ENCODE results near the gene KCNJ2.

Gene KCNJ2

DNA sequence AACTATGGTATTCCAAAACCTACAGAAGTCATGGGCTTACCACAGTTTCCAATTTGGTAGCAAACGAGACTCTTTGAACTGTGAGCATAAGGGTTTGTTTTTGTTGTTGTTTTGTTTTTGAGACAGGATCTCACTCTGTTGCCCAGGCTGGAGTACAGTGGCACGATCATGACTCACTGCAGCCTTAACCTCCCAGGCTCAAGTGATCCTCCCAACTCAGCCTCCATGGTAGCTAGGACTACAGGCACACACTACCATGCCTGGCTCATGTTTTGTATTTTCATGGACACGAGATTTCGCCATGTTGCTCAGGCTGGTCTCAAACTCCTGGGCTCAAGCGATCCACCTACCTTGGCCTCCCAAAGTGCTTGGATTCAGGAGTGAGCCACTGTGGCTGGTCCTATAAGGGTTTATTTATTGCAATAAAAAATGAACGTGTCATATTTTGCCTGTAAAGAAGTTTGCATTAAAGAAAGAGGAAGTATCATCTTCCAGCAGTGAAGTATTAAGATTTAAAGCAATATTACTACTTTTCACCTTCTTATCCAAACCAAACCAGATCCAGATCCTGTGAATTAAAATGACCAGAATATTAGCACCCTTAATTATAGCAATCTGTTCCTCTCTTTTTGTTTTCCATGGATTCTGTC is 37.2 kb downstream of the KCNJ2 start:
- no peak for DNase-seq

- no peak for DNase-seq
Observed at GRCh38 chr17:70207184-70207583, 37.9 kb downstream of the KCNJ2 start.

DNA sequence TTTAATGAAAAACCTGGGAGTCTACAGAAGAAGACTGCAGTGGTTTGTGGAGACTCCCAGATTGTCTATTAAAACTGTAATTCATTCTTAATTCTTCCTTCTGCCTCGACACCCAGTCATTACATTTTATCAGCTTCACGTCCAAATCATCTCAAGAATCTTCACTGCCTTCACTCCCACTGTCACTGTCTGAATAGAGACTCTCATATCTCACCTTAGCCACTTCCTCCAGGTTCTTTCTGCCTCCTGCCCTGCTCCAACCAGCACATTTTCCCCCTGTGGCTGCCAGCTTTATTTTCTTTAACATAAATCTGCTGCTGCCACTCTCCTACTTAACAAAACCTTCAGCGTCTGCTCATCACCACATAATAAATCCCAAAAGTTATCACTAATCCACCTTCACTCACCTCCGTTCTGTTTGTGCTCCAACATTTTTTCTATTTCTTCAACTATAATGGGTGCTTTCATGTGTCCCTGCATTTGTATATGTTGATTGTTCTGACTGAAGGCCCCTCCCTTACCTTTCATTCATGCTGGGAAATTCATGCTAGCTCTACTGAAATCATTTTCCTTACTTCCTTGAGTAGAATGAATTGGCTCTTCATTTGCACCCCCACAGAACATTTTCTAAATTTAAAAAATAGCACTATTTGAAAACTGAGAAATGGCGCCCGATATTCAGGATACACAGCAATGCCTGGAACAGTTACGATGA is 38.9 kb downstream of the KCNJ2 start:
- DNase-seq = no peak

- DNase-seq = no peak
Observed at GRCh38 chr17:70208825-70209555, 39.7 kb downstream of the KCNJ2 start.

DNA sequence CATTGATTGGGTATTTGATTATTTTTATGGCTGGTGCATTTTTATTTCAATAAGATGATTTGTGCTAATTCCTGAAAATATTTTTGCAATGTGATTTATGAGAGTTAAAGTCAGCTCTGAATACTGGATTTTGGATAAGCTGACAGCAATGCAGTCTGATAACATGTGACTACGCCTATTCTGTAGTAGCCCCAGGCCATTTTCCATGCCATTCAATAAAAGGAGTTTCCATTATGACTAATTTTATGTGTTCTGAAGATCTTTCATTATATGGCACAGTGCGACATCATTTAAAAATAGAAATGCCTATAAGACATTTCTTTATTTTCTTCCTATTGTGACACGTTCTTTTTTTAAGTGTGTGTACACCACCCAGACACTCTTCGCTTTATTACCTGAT is 46.3 kb downstream of the KCNJ2 start:
- no peak for DNase-seq

- no peak for DNase-seq
Observed at GRCh38 chr17:70217571-70217970, 48.2 kb downstream of the KCNJ2 start.

DNA sequence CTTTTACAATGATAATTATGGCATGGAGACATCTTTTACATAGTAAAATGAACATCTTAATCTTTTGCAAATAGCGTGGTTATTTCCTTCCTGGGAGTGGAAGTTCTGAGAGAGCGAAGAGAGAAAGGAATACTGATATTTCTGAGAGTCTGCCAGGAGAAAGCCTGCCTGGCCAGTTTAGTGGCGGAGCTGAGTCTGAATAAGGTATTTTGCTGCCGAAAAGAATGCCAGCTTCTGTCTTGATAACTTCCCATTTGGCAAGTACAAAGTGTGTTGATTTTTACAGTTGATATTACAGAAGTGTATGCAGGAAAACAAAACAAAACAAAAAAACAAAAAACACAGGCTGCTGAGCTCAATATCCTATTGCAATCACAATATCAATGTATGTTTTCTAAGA is 55.9 kb downstream of the KCNJ2 start:
- no peak for DNase-seq

Measured in right hindlimb (tissue), 1 donor.